Pulmonary artery endothelial cell (primary cell): ENCODE results near the gene FHDC1. TPM values are rescaled to one million over a fixed set of nuclear protein-coding genes. Genes with fewer than 3 reads are reported as not detected.

Experiments used
- DNase-seq: peaks from one replicate; pipeline ENCODE4 v3.0.0-alpha.2; 2011; ENCODE audit warnings: low read depth, low spot score
- total RNA-seq: library from RNA; depleted of rRNA; stranded (reverse); fragments of >200 nt; gene quantifications from 2 replicates; pipeline ENCODE4 v1.2.3, GENCODE V29; 2014

FHDC1 gene
- total RNA-seq, 1 donor from 2014 or later = under 0.01 TPM

DNA sequence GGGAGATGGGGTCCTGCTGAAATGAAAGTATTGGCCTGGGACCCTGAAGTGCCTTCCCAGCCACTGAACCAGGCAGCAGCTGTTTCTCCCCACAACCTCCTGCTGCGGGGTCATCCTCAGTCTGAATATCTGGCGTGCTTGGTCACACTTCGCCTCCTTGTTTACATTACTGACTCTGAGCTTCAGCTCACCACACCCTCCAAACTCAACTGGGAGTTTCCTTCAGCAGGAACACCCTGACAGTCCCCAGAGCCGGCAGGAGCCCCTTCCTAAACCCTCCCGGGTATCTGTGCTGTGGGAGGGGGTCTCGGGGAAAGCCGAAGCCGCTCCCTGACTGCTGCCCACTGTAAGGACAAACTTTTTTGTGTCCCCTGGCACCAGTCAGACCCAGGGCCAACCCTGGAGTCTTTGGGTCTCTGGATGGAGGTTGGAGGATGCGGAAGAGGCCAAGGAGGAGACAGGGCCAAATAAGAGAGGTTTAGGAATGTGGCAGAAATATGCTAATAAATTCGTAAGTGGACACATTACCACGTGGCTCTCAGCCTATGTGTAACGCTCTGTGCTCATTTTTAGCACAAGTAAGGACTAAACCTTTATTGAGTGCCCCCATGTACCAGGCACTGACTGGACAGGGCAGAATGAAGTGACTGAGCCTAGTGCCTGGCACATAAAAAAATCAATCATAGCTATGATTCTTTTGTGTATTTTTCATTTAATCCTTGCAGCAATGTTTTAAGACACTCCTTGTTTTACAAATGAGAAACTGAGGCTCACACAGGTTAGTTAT is 20.7 kb downstream of the FHDC1 start:
- no peak for DNase-seq

GRCh38 chr4:152957437-152958171 is 21.5 kb downstream of the FHDC1 start:
- no peak for DNase-seq

DNA sequence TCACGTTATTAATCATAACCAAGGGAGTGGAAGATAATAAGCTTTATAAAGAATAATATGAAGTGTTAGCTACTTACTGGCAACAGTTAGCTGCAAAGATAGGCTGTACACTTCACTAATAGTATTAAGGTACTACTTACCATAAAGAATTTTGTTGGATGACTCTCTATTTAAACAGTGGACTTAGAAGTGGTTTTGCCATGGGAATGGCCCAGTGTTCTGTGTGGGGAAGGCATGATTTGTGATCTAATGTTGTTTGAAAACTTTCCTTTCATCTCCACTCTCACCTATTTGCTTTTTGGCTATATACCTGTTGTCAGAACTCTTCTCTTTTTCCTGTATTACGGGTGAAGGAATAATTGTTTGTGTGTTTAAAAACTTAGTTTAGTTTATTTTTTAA is 23.0 kb downstream of the FHDC1 start:
- no peak for DNase-seq

- DNase-seq = no peak
Observed at GRCh38 chr4:152960082-152960481, 24.0 kb downstream of the FHDC1 start.

DNA sequence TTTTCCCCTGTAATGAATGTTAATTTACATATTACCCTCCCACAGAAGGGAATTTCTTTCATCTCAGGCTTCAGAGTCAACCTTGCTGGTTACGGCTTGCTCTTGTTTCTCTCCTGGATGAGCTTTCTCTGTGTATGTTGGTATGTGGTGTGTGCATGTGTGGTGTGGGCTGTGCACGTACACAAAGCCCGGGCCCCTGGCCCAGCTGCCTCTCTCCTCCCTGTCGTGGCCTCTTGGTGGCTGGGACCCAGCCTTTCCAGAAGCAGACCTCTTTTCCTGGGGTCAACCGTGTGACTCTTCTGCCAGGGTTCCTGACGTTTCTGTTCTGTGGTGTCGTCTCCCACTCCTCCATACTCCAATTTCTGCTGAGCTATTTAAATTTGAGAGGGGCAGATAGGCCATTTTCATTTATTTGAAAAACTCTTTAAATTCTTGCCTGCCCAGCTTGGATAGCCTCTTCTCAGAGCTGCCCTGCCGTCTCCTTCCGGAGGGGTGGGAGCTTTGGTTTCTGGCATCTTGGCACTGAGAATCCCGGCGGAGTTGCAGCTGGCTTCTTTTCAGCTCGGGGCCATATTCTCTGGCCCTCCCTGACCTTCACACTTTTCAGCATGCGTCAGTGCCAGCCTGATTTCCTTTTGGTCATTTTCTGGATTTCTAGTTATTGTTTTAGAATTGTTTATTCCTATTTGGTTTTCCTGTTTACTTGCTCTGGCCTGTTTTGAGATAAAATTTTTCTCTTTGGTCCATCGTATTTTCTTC is 25.1 kb downstream of the FHDC1 start:
- DNase-seq = peak; percentile 40

DNA sequence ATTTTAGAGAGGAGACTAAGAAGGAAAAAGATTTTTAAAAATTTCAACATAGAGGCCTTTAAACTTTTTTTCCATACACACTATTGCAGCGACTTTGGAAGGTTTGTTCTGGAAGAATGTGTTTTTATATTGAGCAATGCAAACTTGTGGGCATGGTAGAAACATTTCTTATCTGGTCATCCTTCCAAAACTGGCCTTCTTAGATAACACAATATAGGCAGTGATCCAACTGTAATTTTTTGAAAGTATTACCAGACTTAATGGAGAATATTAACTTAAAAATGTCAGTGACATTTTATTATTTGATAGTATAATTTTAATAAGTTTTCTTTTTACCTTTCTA is 25.6 kb downstream of the FHDC1 start:
- no peak for DNase-seq

- DNase-seq = no peak
Observed at GRCh38 chr4:152962150-152962549, 26.0 kb downstream of the FHDC1 start.

DNA sequence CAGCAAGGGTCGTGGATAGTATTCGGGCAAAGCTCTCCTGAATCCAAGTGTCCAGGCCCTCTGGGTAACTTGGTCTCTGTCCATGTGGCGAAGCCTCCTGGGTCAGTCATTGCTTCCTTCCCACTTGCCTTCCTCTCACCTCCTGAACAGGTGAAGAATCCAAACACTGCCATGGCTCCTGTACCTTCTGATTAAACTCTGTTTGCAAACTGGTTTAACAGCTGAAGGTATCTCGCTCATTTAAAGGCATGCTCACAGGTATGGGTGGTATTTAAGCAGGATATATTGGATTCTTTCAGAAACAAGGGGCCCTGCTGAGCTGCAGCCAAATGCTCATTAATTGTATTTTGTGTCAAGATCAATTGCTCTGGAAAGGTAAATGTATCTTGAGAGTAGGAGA is 28.2 kb downstream of the FHDC1 start:
- no peak for DNase-seq

- DNase-seq = no peak
Observed at GRCh38 chr4:152965611-152966010, 29.5 kb downstream of the FHDC1 start.

GRCh38 chr4:152967907-152968306 is 31.8 kb downstream of the FHDC1 start:
- DNase-seq = no peak

GRCh38 chr4:152968806-152969394 is 32.8 kb downstream of the FHDC1 start:
- no peak for DNase-seq

GRCh38 chr4:152970102-152970820 is 34.1 kb downstream of the FHDC1 start:
- no peak for DNase-seq

GRCh38 chr4:152971053-152971452 is 34.9 kb downstream of the FHDC1 start:
- no peak for DNase-seq

GRCh38 chr4:152972821-152973628 is 36.9 kb downstream of the FHDC1 start:
- no peak for DNase-seq

DNA sequence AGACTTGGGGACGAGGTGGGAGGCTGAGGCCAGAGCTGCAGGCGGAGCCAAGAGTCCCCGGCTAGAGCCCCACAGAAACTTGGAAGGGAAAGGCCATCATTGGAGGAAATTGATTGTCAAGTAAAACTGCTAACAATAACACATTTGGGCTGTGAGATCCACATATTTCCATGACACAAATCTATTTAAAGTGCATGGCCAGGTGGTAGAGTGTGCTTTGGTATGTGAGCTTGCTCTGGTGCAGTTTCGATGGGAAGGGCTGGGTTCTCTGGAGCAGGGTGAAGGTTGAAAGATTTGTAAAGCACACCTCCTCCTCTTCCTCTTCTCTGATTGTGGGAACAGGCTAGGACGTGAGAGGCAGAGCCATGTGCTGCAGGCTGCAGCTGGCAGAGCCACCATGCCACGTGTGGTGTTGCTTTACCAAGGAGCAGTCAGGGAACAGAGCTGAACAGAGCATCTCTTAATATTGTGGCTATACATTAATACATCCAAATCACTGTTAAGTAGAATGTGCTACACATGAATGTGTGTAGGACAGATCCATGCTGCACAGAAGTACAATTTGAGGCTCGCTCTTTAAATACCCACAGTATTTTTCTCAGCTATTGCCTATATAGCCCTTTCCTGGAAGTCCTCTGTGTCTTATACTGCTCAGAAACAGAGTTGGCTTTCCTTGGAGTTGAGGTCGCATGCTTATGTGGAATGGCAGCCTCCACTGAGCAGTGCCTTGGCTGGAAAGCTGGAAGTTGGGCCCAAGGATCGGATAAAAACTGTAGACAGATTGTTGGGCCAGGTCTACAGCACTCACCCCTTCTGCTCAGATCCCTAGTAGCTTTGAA is 37.7 kb downstream of the FHDC1 start:
- no peak for DNase-seq

DNA sequence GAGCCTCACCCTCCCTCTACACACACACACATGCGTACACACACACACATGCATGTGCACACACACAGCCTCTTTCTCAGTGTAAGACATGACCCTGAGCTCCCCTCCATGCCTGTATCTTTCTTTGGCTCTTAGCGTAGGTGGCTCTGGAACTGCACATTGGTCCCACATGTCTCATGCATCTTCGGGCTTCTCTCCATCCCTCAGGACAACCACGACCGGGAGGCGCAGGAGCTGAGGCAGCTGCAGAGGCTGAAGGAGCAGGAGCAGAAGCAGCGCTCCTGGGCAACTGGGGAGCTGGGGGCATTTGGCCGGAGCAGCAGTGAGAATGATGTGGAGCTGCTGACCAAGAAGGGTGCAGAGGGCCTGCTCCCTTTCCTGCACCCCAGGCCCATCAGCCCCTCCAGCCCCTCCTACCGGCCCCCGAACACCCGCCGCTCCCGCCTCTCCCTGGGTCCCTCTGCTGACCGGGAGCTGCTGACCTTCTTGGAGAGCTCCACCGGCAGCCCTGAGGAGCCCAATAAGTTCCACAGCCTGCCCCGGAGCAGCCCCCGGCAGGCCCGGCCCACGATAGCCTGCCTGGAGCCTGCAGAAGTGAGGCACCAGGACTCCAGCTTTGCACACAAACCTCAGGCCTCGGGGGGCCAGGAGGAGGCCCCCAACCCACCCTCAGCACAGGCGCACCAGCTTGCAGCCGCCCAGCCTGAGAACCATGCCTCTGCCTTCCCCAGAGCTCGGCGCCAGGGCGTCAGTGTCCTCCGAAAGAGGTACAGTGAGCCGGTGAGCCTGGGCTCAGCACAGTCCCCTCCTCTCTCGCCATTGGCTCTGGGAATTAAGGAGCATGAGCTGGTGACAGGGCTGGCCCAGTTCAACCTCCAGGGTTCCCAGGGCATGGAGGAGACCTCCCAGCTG is 38.6 kb downstream of the FHDC1 start:
- no peak for DNase-seq

GRCh38 chr4:152975380-152976211 is 39.5 kb downstream of the FHDC1 start:
- DNase-seq = no peak
